Stimulated activated CD4-positive, alpha-beta T cell treated with anti-CD3 and anti-CD28 coated beads, TNF-alpha, amount 100 ng/mL, for 1 hour (primary cell): Measurements from ENCODE around the gene MAPK8IP3.

ENCODE experiments used
- DNase-seq, 3 donors: peaks; one replicate each; pipeline ENCODE4 v3.0.0-alpha.2; 2020; ENCODE audit warnings: low read depth in 3 of 3, low spot score in 1 of 3

The MAPK8IP3 gene

GRCh38 chr16:1760911-1761310 is 54.9 kb downstream of the MAPK8IP3 start:
- DNase-seq = no peak

DNA sequence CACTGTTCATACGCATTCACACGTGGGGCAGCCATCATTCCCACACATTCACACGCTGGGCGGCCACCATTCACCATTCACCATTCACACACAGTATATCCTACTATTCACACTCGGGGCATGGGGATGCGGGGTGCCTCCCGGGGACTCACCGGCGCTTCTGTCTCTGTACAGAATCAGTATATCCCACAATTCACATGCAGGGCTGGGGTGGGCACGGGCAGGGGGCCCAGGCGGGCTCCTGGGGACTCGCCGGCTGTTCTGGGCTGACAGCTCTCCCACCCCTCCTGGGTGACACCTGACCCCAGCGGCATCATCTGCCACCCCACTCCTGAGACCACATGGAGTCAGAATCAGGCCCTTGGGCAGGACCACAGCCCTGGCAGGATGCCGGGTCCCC is 55.8 kb downstream of the MAPK8IP3 start:
- no peak for DNase-seq

DNA sequence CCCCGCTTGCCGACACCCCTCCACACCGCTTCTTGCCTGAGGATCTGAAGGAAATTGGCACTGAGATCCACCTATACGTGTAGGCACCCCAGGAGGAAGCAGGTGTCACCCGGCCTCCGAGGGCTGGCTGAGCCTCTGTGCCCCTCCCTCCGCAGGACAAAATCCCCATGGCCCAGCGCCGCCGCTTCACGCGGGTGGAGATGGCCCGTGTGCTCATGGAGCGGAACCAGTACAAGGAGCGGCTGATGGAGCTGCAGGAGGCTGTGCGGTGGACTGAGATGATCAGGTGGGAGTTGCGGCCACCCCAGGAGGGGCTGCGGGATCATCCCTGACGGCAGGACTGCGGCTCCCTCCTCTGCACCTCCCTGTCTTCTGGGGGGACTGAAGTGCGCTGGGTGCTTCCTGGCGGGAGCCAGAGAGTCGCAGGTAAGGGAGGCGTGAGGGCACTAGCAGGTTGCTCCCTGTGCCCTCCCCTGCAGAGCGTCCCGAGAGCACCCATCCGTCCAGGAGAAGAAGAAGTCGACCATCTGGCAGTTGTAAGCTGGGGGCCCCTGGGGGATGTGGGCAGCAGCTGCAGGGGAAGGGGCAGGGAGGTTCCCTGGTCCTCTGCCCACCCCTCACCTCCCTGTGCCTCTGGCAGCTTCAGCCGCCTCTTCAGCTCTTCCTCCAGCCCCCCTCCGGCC is 56.3 kb downstream of the MAPK8IP3 start:
- no peak for DNase-seq

DNA sequence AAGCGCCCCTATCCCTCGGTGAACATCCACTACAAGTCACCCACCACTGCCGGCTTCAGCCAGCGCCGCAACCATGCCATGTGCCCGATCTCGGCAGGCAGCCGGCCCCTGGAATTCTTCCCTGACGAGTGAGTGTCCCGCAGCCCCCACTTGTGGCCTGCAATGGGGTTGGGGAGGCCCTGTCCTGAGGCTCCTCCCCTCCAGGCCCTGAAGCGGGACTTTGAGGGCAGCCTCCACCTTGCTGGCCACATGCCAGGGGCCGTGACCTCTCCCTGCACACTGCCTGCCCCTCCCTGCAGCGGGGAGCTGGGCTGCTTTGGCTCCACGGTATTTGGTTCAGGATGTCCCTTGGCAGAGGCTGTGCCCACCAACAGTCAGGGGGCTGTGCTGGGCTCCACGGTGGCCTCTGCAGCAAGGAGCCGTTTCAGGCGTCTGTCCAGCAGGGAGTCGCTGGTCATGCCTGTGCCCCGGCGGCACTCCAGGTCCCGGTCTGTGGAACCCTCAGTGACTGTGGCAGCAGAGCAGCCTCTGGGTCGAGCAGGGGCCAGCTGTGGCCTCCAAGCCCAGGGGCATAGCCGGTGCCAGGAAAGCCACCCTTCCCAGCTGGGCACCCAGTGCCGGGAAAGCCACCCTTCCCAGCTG is 57.0 kb downstream of the MAPK8IP3 start:
- no peak for DNase-seq

- no peak for DNase-seq
Measured at GRCh38 chr16:1763521-1764511, 57.8 kb downstream of the MAPK8IP3 start.

- DNase-seq = no peak
Measured at GRCh38 chr16:1764971-1765370, 59.0 kb downstream of the MAPK8IP3 start.

DNA sequence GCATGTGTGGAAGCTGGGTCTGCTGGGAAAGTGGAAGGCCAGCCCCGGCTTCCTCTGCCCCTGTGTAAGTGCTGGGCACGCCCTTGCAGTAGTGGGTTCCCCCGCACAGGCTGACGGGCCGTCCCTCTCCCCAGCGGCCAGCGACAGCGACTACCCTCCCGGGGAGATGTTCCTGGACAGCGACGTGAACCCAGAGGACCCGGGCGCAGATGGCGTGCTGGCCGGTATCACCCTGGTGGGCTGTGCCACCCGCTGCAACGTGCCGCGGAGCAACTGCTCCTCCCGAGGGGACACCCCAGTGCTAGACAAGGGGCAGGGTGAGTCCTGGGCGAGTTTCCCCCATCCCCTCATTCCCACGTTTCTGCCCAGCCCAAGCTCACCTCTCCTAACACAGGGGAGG is 59.8 kb downstream of the MAPK8IP3 start:
- DNase-seq = no peak

GRCh38 chr16:1766231-1766630 is 60.2 kb downstream of the MAPK8IP3 start:
- DNase-seq = no peak

DNA sequence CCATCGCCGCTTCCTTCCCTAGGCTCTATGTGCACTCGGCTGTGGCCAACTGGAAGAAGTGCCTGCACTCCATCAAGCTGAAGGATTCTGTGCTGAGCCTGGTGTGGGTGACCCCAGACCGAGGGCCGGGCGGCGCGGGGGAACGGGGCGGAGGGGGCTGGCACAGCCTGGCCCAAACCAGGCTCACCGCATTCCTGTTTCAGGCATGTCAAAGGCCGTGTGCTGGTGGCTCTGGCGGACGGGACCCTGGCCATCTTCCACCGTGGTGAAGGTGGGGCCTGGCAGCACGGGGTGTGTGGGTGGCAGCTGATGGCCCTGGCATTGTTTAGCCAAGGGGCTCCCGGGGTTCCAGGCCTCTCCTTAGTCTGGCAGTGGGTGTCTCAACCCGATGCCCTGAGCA is 60.7 kb downstream of the MAPK8IP3 start:
- no peak for DNase-seq

GRCh38 chr16:1767116-1767994 is 61.4 kb downstream of the MAPK8IP3 start:
- DNase-seq = no peak

- DNase-seq = no peak
Measured at GRCh38 chr16:1768061-1768766, 62.2 kb downstream of the MAPK8IP3 start.

GRCh38 chr16:1768767-1769401 is 62.9 kb downstream of the MAPK8IP3 start:
- DNase-seq = no peak

GRCh38 chr16:1769402-1770300 is 63.7 kb downstream of the MAPK8IP3 start:
- DNase-seq = no peak

DNA sequence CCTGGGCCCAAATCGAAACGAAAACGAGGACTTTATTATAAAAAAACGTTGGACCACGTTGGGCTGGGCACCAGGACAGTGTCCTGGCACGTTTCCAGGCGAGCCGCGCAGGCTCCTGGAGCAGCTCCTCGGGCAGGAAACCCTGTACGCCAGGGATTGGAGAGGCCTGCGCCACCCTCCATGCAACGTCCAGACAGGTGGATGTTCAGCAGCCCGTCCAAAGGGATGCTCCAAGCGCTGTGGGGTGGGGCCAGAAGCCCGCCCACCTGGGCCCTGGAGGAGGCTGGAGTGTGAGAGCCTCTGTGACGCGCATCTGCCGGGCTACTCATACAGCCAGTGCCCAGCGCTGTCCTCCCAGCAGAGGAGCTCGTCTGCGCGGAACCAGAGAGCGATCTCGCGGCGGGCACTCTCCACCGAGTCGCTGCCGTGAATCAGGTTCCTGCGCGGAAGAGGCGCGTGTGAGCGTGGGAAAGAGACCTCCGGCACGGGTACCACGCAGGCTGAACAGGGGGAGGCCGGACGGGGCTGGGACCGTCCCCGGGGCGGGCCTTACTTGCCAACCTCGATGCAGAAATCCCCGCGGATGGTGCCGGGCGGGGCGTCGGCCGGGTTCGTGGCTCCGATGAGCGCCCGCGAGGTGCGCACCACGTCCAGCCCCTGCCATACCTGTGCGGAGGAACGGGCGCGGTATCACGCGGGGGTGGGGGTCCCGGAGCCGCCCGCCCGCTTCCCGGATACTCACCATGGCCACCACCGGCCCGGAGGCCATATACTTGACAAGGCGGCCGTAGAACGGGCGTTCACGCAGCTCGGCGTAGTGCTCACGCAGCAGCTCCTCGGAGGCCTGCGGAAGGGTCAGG is 64.6 kb downstream of the MAPK8IP3 start:
- DNase-seq = peak in 1 of 3 donors; percentile 55

- peak in 2 of 3 donors; percentile 50 to 78 for DNase-seq
Measured at GRCh38 chr16:1771188-1771863, 65.3 kb downstream of the MAPK8IP3 start, which contains the start of gene NME3. Gene NME3 (minus strand): TSS chr16:1771543. CDS start chr16:1771534, 9 bp downstream.

GRCh38 chr16:1771864-1772361 is 65.9 kb downstream of the MAPK8IP3 start:
- DNase-seq = no peak
